NCI-H226 (cell line): ENCODE measurements around the gene PODN.

Source experiments
- DNase-seq: peaks from one replicate; pipeline ENCODE4 v3.0.0-alpha.2; 2015

Gene PODN

GRCh38 chr1:53051676-53052075, 10.3 kb upstream of the PODN start:
- DNase-seq, result no peak

- DNase-seq, result no peak
Observed at GRCh38 chr1:53057127-53057526, 4.9 kb upstream of the PODN start.

- DNase-seq, result no peak
Observed at GRCh38 chr1:53060579-53060978, 1.4 kb upstream of the PODN start.

- DNase-seq, result no peak
Observed at GRCh38 chr1:53061123-53061858, 722 bp upstream of the PODN start.

GRCh38 chr1:53062708-53063591, 937 bp downstream of the PODN start:
- no peak for DNase-seq

DNA sequence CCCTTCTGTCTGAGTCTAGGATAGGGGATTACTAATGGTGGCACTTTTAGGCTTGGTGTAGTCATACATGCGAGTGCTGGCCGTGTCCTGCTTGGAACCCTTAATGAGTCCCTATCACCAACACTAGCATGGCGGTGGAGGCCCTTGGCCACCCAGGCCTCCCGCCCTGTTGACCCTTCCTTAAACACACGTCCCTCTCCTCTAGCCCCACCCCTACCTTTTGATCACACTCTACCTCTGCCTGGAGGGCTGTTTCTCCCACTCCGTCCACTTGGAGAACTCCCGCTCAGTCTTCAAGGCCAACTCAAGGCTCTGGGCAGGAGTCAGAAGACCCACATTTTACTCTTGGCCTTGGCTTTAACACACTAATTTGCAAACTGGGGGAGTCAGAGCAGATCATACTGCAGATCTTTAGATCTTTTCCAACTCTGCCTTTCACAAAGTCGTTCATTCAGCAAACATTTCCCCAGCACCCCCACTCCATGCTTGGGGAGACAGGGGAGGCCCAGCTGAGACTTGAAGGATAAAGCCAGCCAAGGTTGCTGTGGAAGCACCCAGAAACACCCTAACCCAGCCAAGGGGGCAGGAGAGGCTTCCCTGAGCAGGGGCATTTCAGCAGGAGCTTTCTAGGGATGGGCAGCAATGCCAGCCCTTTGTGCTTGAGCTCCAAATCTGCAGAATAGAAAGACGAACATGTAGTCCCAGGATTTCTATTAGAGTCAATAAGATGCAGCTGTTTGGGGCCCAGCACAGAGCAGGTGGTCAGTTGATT, 1.9 kb downstream of the PODN start:
- DNase-seq, result no peak

- no peak for DNase-seq
Observed at GRCh38 chr1:53065391-53065790, 3.4 kb downstream of the PODN start.

DNA sequence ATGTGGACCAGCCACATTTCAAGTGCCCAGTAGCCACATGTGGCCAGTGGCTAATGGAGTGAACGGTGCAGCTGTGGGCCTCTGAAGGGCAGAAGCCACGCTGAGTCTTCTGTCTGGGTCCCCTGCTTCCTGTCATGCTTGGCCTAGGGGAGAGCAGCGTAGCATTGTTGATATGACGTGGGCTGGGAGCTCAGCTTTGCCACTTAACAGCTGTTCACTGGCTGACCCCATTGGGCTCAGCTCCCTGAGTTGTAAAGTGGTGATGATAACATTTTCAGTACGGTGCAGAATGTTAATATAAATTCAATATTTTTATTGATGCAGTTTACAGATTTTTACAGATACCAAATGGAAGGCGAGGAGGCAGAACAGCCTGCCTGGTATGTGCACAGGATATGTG, 4.5 kb downstream of the PODN start:
- no peak for DNase-seq

DNA sequence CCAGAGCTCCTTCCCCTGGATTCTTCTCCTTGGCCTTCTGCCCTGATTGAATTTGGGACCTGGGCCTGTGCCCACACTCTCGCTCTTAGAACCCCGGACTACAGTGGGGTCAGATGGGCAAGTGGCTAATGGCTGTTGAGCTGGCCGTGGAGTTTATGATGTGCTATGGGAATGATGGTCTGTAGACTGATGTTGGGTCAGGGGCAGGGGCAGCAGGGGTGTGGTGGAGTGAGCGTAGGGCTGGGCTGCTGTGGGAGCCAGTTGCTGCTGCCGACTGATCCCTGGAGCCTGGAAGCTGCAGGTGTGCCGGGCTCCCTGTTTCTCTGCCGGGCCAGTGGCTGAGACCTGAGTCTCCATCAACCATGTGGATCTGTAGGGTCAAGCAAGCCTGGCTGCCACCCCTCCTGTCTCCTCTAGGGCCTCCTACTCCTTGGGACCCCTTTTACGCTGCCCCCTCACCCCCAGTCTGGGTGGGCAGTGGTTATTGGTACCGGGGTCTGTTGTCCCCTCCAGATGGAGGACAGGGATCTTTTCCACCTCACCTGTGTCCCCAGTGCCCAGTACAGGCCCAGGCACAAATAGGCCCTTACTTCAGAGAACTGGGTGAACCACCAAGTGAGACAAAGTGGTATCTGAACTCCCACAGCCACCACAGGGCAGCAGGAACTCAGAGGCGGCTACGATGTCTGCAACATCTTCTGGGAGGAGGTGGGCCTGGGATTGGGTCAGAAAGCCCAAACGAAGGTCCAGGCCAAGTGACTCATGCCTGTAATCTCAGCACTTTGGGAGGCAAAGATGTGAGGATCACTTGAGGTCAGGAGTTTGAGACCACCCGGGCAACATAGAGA, 5.1 kb downstream of the PODN start:
- DNase-seq, result no peak

- DNase-seq, result no peak
Observed at GRCh38 chr1:53067886-53068285, 5.9 kb downstream of the PODN start.

DNA sequence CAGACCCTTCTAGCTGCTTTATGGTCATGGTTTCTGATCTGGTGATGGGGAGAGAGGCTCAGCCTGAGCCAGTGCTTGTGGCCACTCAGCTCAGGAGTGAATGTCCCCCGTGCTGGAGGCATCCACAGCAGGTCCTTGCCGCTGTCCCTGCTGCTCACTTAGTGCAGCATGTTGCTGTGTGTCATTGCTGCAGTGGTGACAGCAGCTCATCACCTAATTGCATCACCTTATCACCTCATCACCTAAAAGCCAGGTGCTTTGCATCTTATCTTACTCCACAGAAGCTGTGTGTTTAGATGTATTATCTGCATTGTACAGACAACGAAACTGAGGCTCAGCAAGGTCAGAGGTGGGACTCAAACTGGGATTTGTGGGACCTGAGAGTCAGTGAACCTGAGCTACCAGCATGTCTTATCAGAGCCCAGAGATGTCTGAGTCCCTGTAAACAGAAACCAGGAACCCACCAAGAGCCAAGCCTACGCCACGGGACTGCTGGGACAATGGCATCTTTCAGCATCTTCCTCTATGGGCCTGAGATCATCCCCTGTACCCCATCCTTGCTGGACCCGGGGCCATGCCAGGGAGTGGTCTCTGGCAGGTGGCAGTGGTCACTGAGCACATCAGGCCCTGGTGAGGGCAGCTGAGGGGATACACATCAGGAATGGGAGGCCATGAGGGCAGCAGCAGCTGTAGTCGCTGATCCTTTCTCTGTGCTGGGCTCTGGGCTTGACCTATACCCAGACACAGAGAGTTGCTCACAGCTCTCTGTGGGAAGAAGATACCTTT, 6.5 kb downstream of the PODN start:
- no peak for DNase-seq

- DNase-seq, result no peak
Observed at GRCh38 chr1:53069265-53069662, 7.3 kb downstream of the PODN start.

- DNase-seq, result no peak
Observed at GRCh38 chr1:53069663-53070327, 7.8 kb downstream of the PODN start.

DNA sequence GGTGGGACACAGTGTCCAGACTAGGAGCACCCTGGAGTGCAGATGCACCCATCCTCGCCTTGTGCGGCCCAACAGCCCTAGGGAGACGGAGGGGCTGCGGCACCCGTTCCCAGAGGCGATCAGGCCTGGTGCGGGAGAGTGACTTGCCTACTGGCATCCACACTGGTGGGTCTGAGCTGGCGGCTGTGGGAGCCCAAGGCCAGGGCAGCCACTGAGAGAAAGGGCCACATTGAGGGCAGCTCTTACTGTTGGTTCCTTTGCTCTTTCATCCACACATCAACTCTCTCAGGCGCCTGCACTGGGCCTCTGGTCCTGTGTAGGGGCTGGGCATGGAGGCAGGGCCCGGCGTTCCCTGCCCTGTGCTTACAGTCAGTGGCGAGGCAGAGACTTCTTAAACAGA, 8.6 kb downstream of the PODN start:
- DNase-seq, result no peak

DNA sequence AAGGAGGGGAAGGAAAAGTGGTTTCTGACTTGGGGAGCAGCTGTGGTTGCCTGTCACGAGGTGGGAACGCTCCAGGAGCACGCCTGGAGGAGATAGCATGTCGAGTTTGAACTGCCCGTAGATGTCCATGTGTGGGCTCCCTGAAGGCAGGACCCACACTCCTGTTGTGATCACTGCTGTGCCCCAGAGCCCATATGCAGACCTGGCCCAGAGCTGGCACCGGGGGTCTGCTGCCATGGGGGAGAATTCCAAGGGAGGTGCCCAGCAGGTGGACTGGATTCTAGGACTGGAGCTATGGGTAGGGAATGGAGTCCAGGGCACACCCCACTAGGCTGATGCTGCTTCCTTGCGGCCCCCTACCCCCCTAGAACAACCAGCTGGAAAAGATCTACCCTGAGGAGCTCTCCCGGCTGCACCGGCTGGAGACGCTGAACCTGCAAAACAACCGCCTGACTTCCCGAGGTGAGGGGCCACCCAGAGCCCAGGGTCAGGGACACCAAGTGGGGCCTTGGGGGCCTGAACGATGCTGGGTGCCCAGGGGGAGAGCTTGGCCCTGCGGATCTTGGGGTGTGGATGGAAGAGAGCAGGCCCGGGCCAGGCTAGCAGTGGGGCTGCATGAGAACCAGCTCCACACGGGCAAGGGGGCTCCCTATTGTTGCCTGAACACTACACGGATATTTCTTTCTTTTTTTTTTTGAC, 9.3 kb downstream of the PODN start:
- no peak for DNase-seq

GRCh38 chr1:53071915-53072314, 9.9 kb downstream of the PODN start:
- DNase-seq, result no peak

DNA sequence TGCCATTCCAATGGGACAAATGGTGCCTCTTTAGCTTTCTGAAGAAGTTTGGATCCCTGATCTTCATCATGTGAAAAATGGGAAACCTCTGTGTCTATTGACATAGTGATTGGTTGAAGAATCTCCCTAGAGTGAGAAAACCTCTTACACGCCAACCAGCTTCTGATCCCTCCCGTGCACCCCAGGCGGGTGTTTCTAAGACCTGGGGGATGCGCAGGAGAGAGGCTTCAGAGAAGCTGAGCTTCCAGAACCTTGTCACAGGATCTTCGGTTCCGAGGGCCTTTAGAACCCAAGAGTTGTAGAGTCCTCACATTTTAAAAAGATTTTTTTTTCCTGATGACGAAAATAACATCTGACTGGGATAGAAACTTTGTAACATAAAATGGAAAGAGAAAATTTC, 11.3 kb downstream of the PODN start:
- DNase-seq, result no peak

- DNase-seq, result no peak
Observed at GRCh38 chr1:53073868-53074311, 11.9 kb downstream of the PODN start.

DNA sequence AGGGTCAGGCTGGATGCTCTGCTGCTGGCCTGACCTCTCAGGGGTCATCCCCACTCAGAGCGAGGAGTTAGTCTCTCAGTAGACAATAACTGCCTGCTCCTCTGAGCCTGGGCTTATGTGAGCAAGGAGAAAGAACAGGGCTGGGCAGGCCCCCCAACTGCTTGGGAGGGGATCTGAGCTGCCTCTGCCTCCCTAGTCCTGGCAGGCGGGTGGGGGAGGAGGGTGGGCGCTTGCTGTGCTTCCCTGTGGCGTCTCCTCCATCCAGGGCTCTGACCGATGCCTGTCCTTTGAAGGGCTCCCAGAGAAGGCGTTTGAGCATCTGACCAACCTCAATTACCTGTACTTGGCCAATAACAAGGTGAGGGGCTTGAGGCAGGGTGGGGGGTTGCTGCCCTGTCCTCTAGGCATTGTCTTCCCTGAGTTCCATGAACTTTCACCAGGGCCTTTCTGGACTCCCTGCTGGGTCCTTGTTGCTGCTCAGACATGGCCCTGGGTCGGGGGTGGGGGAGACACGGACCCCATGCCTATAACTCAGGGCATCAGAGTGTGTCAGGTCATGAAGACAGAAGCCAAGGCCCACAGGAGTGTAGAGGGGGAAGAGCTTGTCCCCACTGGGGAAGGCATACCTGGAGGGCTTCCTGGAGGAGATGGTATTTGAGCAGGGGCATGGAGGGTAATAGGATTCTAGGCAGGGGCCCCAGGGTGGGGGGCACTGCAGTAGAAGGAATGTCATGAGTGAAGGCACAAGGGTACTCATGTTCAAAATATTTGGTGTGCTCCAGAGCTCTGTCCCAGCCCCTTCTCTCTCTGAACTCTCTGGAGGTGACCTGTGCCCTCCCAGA, 12.5 kb downstream of the PODN start:
- DNase-seq, result no peak
